ENCODE data around the gene PCDHGB3. TPM values are rescaled to one million over a fixed set of nuclear protein-coding genes. Genes with fewer than 3 reads are reported as not detected.
A peak's percentile ranks its signal among the peaks of the same experiment; 100 is the strongest.
"Not testable (repeated sequence)": the region's sequence is repeated elsewhere in the genome, so short reads cannot be mapped to it uniquely, and the experiment has no call there.

The PCDHGB3 gene
- total and polyA plus RNA-seq, 5 donors: 1.7 to 5.5 (median 4.8) TPM

DNA sequence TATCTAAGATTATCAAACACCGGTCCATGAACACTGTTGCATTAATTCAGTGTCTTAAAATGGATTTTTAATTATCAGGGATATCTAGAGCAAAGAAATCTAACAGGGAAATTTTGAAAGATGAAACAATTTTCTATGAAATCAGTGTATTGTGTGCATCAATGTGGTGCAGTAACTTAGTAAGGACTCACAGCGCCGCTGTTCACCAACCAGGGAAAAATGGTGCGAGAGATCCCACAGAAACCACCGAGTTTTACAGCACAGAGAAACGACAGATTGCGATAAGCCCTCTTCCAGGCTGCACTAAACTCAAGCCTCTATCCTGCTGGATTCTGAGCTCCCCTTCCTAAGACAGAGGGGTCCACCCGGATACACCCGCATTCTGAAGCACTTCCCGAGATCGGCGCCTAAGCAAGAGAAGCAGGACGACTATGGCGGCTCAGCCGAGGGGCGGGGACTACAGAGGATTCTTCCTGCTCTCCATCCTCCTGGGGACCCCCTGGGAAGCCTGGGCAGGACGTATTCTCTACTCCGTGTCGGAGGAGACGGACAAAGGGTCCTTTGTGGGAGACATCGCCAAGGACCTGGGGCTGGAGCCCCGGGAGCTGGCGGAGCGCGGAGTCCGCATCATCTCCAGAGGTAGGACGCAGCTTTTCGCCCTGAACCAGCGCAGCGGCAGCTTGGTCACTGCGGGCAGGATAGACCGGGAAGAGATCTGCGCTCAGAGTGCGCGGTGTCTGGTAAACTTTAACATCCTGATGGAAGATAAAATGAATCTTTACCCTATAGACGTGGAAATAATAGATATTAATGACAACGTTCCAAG, 12.6 kb downstream of the PCDHGB3 start, which contains the start of gene PCDHGA7:
PCDHGA7 (plus strand) TSS at position 274 of the 826 bp plus-strand sequence; CDS start at position 432, 158 bp downstream.
- intact Hi-C loops (cut with DNase I): no loop called here
- H3K27me3 ChIP-seq (ENCODE audit: control insufficient read depth, insufficient read depth): no peaks in the 10 kb centered on the region
- H3K4me1 ChIP-seq (ENCODE audit: control insufficient read depth, insufficient read depth, low read length): no peaks in the 10 kb centered on the region
- 13% methylated on average over 37 of the region's 37 CpGs for WGBS
- no peak for DNase-seq
- peak in 1 of 2 donors; percentile 32 for ATAC-seq
- no peak within 1 kb of the TSS for H3K27ac ChIP-seq (ENCODE audit: low read length)
- H3K9me3 ChIP-seq (ENCODE audit: control insufficient read depth, low read length): peaks cover 4% of the 10 kb centered on the region
- peak within 1 kb of the TSS; percentile 58 for H3K4me3 ChIP-seq (ENCODE audit: low read length)

DNA sequence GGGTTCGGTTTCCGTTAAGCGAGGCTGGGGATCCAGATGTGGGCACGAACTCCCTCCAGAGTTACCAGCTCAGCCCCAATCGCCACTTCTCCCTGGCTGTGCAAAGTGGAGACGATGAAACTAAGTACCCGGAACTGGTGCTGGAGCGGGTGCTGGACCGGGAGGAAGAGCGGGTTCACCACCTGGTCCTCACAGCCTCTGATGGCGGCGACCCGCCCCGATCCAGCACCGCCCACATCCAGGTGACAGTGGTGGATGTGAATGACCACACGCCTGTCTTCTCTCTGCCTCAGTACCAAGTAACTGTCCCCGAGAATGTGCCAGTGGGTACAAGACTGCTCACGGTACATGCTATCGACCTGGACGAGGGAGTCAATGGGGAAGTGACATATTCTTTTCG, 13.3 kb downstream of the PCDHGB3 start:
- Histone ChIP-seq H3K9me3 (ENCODE audit: control insufficient read depth, low read length) (peaks cover 4% of the 10 kb centered on the region), H3K27ac (ENCODE audit: low read length) (no peak overlapping the region), H3K27me3 (ENCODE audit: control insufficient read depth, insufficient read depth) (no peaks in the 10 kb centered on the region), H3K4me3 (ENCODE audit: low read length) (peak overlapping the region; percentile 58), H3K4me1 (ENCODE audit: control insufficient read depth, insufficient read depth, low read length) (no peaks in the 10 kb centered on the region)
- no peak for DNase-seq
- no peak for ATAC-seq
- 33% methylated on average over 21 of the region's 21 CpGs for WGBS
- intact Hi-C loops (cut with DNase I): no loop called here

DNA sequence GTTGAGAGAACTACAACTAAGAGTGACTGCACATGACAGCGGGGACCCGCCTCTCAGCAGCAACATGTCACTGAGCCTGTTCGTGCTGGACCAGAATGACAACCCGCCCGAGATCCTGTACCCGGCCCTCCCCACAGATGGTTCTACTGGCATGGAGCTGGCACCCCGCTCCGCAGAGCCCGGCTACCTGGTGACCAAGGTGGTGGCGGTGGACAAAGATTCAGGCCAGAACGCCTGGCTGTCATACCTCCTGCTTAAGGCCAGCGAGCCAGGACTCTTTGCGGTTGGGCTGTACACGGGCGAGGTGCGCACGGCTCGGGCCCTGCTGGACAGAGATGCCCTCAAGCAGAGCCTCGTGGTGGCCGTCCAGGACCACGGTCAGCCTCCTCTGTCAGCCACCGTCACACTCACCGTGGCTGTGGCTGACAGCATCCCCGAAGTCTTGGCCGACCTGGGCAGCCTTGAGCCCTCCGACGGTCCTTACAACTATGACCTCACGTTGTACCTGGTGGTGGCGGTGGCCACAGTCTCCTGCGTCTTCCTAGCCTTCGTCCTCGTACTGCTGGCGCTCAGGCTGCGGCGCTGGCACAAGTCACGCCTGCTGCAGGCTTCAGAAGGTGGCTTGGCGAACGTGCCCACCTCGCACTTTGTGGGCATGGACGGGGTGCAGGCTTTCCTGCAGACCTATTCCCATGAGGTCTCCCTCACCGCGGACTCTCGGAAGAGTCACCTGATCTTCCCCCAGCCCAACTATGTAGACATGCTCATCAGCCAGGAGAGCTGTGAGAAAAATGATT, 14.6 kb downstream of the PCDHGB3 start:
- peaks cover 4% of the 10 kb centered on the region for H3K9me3 ChIP-seq (ENCODE audit: control insufficient read depth, low read length)
- WGBS: 43% methylated on average over 43 of the region's 43 CpGs

DNA sequence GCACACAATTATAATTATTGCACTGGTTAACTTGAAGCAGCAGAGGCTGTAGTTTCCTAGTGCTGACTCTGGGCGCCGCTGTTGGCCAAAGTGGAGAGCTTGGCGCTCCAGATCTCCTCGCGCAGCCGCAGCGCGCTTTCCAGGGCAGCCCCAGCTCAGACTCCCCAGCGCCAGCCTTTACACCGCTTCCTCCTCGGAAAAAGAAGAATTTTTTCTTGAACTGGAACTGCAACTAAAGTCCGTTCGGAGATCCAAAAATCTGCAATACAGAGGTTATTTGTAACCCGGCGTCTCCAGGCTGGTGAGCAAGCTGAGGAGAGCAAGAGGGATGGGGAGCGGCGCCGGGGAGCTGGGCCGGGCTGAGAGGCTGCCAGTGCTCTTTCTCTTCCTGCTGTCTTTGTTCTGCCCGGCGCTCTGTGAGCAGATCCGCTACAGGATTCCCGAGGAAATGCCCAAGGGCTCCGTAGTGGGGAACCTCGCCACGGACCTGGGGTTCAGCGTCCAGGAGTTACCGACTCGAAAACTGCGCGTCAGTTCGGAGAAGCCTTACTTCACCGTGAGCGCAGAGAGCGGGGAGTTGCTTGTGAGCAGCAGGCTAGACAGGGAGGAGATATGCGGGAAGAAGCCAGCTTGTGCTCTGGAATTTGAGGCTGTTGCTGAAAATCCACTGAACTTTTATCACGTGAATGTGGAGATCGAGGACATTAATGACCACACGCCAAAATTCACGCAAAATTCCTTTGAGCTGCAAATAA, 17.7 kb downstream of the PCDHGB3 start, which contains the start of gene PCDHGB4:
PCDHGB4 (plus strand) TSS at position 142 of the 755 bp plus-strand sequence; CDS start at position 329, 187 bp downstream.
- DNase-seq (peak in 2 of 3 donors; percentile 67 to 78), ATAC-seq (peak; percentile 69 to 76)
- intact Hi-C loops (cut with DNase I); H3K4me1 ChIP-seq (ENCODE audit: control insufficient read depth, insufficient read depth, low read length); H3K27ac ChIP-seq (ENCODE audit: low read length); H3K27me3 ChIP-seq (ENCODE audit: control insufficient read depth, insufficient read depth); H3K9me3 ChIP-seq (ENCODE audit: control insufficient read depth, low read length): not testable (repeated sequence)
- WGBS: 9% methylated on average over 22 of the region's 40 CpGs
- peak within 1 kb of the TSS; percentile 35 for H3K4me3 ChIP-seq (ENCODE audit: low read length)

More for the DNA sequence above, 14.6 kb downstream of the PCDHGB3 start:
- DNase-seq (no peak), ATAC-seq (no peak)
- Histone ChIP-seq H3K4me1 (ENCODE audit: control insufficient read depth, insufficient read depth, low read length) (no peaks in the 10 kb centered on the region), H3K4me3 (ENCODE audit: low read length) (no peak overlapping the region), H3K27ac (ENCODE audit: low read length) (no peak overlapping the region), H3K27me3 (ENCODE audit: control insufficient read depth, insufficient read depth) (no peaks in the 10 kb centered on the region)
- intact Hi-C loops (cut with DNase I): no loop called here

DNA sequence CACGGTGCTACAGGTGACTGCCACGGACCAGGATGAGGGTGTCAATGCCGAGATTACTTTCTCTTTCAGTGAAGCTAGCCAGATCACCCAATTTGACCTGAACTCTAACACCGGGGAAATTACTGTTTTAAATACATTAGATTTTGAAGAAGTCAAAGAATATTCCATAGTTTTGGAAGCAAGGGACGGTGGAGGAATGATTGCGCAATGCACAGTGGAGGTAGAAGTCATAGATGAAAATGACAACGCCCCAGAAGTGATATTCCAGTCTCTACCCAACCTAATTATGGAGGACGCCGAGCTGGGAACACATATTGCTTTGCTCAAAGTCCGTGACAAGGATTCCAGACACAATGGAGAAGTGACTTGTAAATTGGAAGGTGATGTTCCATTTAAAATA, 18.6 kb downstream of the PCDHGB3 start:
- Histone ChIP-seq H3K9me3 (ENCODE audit: control insufficient read depth, low read length) (peaks cover 9% of the 10 kb centered on the region), H3K4me3 (ENCODE audit: low read length) (no peak overlapping the region), H3K4me1 (ENCODE audit: control insufficient read depth, insufficient read depth, low read length) (no peaks in the 10 kb centered on the region), H3K27me3 (ENCODE audit: control insufficient read depth, insufficient read depth) (no peaks in the 10 kb centered on the region), H3K27ac (ENCODE audit: low read length) (no peak overlapping the region)
- intact Hi-C loops (cut with DNase I): no loop called here
- ATAC-seq (no peak), DNase-seq (no peak)
- 42% methylated on average over 10 of the region's 10 CpGs for WGBS

DNA sequence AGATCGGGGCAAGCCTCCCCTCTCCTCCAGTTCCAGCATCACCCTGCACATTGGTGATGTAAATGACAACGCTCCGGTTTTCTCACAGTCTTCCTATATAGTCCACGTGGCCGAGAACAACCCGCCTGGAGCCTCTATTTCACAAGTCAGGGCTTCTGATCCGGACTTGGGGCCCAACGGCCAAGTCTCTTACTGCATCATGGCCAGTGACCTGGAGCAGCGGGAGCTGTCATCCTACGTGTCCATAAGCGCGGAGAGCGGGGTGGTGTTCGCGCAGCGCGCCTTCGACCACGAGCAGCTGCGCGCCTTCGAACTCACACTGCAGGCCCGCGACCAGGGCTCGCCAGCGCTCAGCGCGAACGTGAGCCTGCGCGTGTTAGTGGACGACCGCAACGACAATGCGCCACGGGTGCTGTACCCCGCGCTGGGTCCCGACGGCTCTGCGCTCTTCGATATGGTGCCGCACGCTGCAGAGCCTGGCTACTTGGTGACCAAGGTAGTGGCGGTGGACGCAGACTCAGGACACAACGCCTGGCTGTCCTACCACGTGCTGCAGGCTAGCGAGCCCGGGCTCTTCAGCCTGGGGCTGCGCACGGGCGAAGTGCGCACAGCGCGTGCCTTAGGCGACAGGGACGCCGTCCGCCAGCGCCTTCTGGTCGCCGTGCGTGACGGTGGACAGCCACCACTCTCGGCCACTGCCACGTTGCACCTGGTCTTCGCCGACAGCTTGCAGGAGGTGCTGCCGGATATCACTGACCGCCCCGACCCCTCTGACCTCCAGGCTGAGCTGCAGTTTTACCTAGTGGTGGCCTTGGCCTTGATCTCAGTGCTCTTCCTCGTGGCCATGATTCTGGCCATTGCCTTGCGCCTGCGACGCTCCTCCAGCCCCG, 19.4 kb downstream of the PCDHGB3 start:
- H3K9me3 ChIP-seq (ENCODE audit: control insufficient read depth, low read length): peaks cover 9% of the 10 kb centered on the region
- H3K4me1 ChIP-seq (ENCODE audit: control insufficient read depth, insufficient read depth, low read length): no peaks in the 10 kb centered on the region
- intact Hi-C loops (cut with DNase I): no loop called here
- no peak overlapping the region for H3K27ac ChIP-seq (ENCODE audit: low read length)
- ATAC-seq (no peak), DNase-seq (peak in 1 of 3 donors; percentile 35)
- 30% methylated on average over 77 of the region's 77 CpGs for WGBS
- H3K4me3 ChIP-seq (ENCODE audit: low read length): no peak overlapping the region
- no peaks in the 10 kb centered on the region for H3K27me3 ChIP-seq (ENCODE audit: control insufficient read depth, insufficient read depth)

DNA sequence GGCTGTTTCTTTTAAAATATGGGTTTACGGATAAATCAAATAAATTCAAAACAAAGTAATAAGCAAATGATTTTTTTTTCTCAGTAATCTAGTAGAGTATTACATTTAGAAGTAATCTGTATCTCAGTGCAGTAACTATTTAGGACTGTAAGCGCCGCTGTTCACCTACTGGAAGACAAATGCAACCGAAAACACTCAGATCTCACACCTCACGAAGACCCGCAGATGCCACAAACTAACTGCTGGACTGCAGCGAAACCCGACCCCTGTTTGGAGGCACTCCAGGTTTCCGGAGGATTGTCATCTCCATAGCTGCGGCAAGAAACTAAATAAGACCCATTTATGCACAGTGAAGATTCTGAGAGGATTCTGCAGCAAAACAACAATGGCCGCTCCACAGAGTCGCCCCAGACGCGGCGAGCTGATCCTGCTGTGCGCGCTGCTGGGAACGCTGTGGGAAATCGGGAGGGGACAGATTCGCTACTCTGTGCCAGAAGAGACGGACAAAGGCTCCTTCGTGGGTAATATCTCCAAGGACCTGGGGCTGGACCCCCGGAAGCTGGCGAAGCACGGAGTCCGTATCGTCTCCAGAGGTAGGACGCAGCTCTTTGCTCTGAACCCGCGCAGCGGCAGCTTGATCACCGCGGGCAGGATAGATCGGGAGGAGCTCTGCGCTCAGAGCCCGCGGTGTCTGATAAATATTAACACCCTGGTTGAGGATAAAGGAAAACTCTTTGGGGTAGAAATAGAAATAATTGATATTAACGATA, 22.6 kb downstream of the PCDHGB3 start, which contains the start of gene PCDHGA8:
PCDHGA8 (plus strand) TSS at position 205 of the 770 bp plus-strand sequence; CDS start at position 386, 181 bp downstream.
- H3K27me3 ChIP-seq (ENCODE audit: control insufficient read depth, insufficient read depth): no peaks in the 10 kb centered on the region
- no peaks in the 10 kb centered on the region for H3K4me1 ChIP-seq (ENCODE audit: control insufficient read depth, insufficient read depth, low read length)
- no peak within 1 kb of the TSS for H3K4me3 ChIP-seq (ENCODE audit: low read length)
- no peak within 1 kb of the TSS for H3K27ac ChIP-seq (ENCODE audit: low read length)
- peaks cover 13% of the 10 kb centered on the region for H3K9me3 ChIP-seq (ENCODE audit: control insufficient read depth, low read length)
- intact Hi-C loops (cut with DNase I): no loop called here
- no peak for DNase-seq
- whole genome bisulfite sequencing: 26% methylated on average over 38 of the region's 38 CpGs
- ATAC-seq: no peak

DNA sequence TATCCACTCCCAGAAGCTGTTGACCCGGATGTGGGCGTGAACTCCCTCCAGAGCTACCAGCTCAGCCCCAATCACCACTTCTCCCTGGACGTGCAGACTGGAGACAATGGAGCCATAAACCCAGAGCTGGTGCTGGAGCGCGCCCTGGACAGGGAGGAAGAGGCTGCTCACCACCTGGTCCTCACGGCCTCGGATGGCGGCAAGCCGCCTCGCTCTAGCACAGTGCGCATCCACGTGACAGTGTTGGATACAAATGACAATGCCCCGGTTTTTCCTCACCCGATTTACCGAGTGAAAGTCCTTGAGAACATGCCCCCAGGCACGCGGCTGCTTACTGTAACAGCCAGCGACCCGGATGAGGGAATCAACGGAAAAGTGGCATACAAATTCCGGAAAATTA, 23.2 kb downstream of the PCDHGB3 start:
- intact Hi-C loops (cut with DNase I): no loop called here
- 35% methylated on average over 21 of the region's 21 CpGs for WGBS
- Histone ChIP-seq H3K27me3 (ENCODE audit: control insufficient read depth, insufficient read depth) (no peaks in the 10 kb centered on the region), H3K4me1 (ENCODE audit: control insufficient read depth, insufficient read depth, low read length) (no peaks in the 10 kb centered on the region), H3K9me3 (ENCODE audit: control insufficient read depth, low read length) (peaks cover 13% of the 10 kb centered on the region), H3K27ac (ENCODE audit: low read length) (no peak overlapping the region), H3K4me3 (ENCODE audit: low read length) (no peak overlapping the region)
- ATAC-seq (no peak), DNase-seq (no peak)

DNA sequence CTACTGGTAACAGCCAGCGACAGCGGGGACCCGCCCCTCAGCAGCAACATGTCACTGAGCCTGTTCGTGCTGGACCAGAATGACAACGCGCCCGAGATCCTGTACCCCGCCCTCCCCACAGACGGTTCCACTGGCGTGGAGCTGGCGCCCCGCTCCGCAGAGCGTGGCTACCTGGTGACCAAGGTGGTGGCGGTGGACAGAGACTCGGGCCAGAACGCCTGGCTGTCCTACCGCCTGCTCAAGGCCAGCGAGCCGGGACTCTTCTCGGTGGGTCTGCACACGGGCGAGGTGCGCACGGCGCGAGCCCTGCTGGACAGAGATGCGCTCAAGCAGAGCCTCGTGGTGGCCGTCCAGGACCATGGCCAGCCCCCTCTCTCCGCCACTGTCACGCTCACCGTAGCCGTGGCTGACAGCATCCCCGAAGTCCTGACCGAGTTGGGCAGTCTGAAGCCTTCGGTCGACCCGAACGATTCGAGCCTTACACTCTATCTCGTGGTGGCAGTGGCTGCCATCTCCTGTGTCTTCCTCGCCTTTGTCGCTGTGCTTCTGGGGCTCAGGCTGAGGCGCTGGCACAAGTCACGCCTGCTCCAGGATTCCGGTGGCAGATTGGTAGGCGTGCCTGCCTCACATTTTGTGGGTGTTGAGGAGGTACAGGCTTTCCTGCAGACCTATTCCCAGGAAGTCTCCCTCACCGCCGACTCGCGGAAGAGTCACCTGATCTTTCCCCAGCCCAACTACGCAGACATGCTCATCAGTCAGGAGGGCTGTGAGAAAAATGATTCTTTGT, 24.6 kb downstream of the PCDHGB3 start:
- H3K27me3 ChIP-seq (ENCODE audit: control insufficient read depth, insufficient read depth); DNase-seq; H3K4me3 ChIP-seq (ENCODE audit: low read length); ATAC-seq; H3K27ac ChIP-seq (ENCODE audit: low read length); H3K4me1 ChIP-seq (ENCODE audit: control insufficient read depth, insufficient read depth, low read length); intact Hi-C loops (cut with DNase I): not testable (repeated sequence)
- 31% methylated on average over 43 of the region's 53 CpGs for WGBS
- H3K9me3 ChIP-seq (ENCODE audit: control insufficient read depth, low read length): peaks cover 14% of the 10 kb centered on the region

Measured in right cardiac atrium (tissue), 5 donors.